HG03442 (cell line): ENCODE data around the gene SPATA24.
"Not testable (repeated sequence)": the region's sequence is repeated elsewhere in the genome, so short reads cannot be mapped to it uniquely, and the experiment has no call there.

Experiments used
- ATAC-seq: cut with Tn5 transposase; IDR thresholded peaks from one replicate; pipeline ENCODE4 v1.9.1; 2021; ENCODE audit warnings: mild to moderate bottlenecking, moderate library complexity; ENCODE audit not compliant: unreplicated experiment

The SPATA24 gene

GRCh38 chr5:139403787-139404483 lies at the start of gene SPATA24:
TSS of gene SPATA24 (minus strand) at chr5:139404089. CDS start at chr5:139404060, 29 bp downstream.
- ATAC-seq: peak; percentile 83

GRCh38 chr5:139451878-139452660 lies 48.2 kb upstream of the SPATA24 start:
- ATAC-seq: no peak

GRCh38 chr5:139451176-139451575 lies 47.3 kb upstream of the SPATA24 start:
- no peak for ATAC-seq

- peak; percentile 48 for ATAC-seq
Observed at GRCh38 chr5:139446956-139447779, 43.3 kb upstream of the SPATA24 start.

- no peak for ATAC-seq
Observed at GRCh38 chr5:139445325-139446170, 41.7 kb upstream of the SPATA24 start.

GRCh38 chr5:139443831-139444453 lies 40.1 kb upstream of the SPATA24 start:
- no peak for ATAC-seq

- ATAC-seq: not testable (repeated sequence)
Observed at GRCh38 chr5:139440416-139440815, 36.5 kb upstream of the SPATA24 start.

GRCh38 chr5:139439013-139439903 lies 35.4 kb upstream of the SPATA24 start, which contains the start of gene DNAJC18:
TSS of gene DNAJC18 (minus strand) at chr5:139439525. CDS start at chr5:139439445, 80 bp downstream.
- ATAC-seq: peak; percentile 86

GRCh38 chr5:139438707-139439012 lies 34.8 kb upstream of the SPATA24 start:
- no peak for ATAC-seq

GRCh38 chr5:139435676-139436075 lies 31.8 kb upstream of the SPATA24 start:
- no peak for ATAC-seq

- ATAC-seq: no peak
Observed at GRCh38 chr5:139431706-139432105, 27.8 kb upstream of the SPATA24 start.

GRCh38 chr5:139430015-139430414 lies 26.1 kb upstream of the SPATA24 start:
- no peak for ATAC-seq

GRCh38 chr5:139426203-139426885 lies 22.5 kb upstream of the SPATA24 start:
- ATAC-seq: no peak

GRCh38 chr5:139425497-139425896 lies 21.6 kb upstream of the SPATA24 start:
- ATAC-seq: no peak

- ATAC-seq: peak; percentile 52
Observed at GRCh38 chr5:139422307-139422893, 18.5 kb upstream of the SPATA24 start.

- ATAC-seq: no peak
Observed at GRCh38 chr5:139419226-139420192, 15.6 kb upstream of the SPATA24 start.

GRCh38 chr5:139418793-139419192 lies 14.9 kb upstream of the SPATA24 start:
- no peak for ATAC-seq
